OCI-M1 (cell line): ENCODE measurements around the gene VWA1.
"Not testable (repeated sequence)": the region's sequence is repeated elsewhere in the genome, so short reads cannot be mapped to it uniquely, and the experiment has no call there.

Experiments used
- DNase-seq: peaks from one replicate; lab custom pipeline; 2025; lab: John Stamatoyannopoulos, UW

Gene VWA1

DNA sequence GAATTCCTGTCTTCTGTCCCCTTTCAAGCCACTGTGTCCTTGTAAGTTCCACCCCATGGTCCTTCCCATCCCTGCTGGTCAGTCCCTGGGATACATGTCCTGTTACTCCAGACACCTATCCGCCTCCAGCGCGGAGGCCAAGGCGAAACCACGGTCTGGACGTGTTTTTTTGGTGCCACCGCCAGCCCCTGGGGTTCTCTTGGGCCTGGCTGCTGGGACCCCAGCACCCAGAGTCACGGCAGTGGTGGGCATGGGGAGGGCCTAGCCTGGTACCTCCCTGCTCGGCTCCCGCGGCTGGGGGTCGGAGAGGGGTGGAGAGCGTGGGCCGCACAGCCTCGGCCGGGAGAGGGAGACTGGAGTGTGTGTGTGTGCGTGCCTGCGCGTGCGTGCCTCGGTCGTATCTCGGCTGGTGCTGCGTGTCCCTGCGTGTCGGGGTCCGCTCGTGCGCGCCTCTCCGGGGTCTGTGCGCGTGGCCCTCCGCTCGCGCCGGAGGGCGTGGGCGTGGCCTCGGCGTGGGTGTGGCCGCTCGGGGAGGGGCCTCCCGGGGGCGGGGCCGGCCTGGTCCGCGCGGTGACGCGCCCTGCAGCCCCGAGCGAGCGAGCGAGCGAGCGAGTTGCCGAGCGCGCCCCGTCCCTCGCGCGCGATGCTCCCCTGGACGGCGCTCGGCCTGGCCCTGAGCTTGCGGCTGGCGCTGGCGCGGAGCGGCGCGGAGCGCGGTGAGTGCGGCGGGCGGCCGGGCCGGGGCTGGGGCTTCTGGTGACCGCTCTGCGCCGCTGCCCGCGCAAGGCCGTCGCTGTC lies at the start of gene VWA1:
TSS of gene VWA1 (plus strand) at position 585 of the 798 bp plus-strand sequence. CDS start at position 644, 59 bp downstream.
- no peak for DNase-seq

GRCh38 chr1:1385931-1386330 lies 49.6 kb upstream of the VWA1 start:
- DNase-seq: no peak

- no peak for DNase-seq
Measured at GRCh38 chr1:1387098-1388077, 48.1 kb upstream of the VWA1 start.

GRCh38 chr1:1388078-1388472 lies 47.4 kb upstream of the VWA1 start:
- DNase-seq: no peak

GRCh38 chr1:1390675-1391074 lies 44.8 kb upstream of the VWA1 start:
- DNase-seq: no peak

DNA sequence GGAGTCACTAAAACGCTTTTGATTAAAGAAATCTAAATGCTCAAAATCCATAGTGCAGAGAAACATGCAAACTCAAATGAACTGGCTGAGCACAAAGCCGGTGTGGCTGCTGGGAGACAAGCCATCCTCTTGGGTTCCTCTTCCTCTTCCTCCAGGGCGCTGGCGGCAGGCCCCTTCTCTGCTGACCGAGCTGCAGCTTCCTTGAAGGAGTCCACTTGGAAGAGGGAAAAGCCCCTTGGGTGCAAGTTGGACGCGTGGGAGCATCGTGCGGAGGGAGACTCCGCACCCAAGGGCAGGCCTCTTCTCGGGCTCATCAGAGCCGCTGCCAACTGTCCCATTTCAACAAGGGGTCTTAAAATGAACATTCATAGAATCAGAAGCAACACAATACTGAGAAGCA lies 44.3 kb upstream of the VWA1 start:
- DNase-seq: no peak

DNA sequence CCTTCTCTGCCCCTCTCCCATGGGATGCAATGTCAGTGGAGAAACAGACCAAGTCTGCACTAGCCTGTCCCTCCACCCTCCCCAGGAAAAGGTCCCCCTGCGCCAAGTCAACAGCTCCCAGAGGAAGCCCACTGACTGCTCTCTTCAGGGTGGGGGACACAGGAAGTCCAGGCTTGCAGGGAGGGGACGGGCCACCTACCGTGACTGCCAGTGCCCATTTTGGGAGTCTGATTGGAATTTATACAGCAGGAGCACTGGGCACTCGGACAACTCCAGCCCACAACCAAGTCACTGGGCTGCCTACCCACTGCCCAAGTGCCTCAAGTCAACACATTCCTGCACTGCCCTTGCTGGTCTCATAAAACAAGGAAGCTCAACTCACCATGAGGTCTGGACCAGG lies 42.5 kb upstream of the VWA1 start:
- no peak for DNase-seq

DNA sequence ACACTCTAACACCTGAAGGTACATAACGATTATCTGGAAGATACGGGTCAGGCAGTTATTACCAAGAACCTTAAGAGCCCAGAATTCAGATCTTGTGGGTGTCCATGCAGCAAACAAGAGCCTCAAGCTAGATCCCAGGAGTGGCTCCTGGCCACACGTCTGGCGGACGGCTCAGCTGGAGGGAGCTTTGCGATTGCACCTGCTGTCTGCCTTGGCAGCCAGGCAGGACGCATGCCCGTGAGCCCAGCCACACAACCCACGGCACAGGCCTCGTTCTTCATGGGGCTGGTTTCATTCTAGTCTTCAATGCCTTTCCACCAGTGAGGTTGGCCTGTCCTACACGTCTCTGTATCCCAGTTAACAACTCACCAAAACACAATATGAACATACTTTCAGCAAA lies 42.1 kb upstream of the VWA1 start:
- no peak for DNase-seq

- DNase-seq: no peak
Measured at GRCh38 chr1:1394116-1394515, 41.4 kb upstream of the VWA1 start.

- no peak for DNase-seq
Measured at GRCh38 chr1:1395166-1395565, 40.3 kb upstream of the VWA1 start.

DNA sequence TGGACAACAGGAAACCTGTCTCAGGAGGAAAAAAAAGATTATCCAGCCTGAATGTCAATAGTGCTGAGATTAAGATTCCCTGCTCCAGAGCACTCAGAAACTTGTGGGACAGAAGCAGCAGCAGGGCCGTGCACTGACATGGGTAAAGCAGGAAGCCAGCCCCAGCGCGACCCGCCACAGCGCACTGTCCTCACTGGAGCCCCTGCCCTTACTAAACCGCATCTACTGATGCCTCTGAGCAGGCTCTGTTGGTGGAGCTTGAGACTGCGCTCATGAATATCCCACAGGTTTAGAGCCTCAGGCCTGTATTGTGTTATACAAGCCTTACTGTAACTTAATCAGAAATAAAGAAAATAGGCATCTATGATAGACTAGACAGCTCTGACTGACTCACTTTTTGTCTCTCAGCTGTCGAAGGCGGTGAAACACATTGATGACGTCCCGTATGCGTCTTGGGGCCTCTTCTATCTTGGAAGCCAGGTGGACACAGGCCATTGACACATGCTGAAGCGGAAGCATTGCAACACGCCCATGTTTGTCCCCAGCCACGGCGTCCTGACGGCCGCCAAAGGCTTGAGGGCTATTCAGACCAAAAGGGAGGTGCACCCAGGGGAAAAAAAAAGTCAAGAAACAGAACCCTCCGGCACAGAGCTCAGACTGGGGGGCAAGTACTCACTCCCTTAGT lies 37.5 kb upstream of the VWA1 start:
- peak; percentile 49 for DNase-seq

- no peak for DNase-seq
Measured at GRCh38 chr1:1398677-1399186, 36.8 kb upstream of the VWA1 start.

DNA sequence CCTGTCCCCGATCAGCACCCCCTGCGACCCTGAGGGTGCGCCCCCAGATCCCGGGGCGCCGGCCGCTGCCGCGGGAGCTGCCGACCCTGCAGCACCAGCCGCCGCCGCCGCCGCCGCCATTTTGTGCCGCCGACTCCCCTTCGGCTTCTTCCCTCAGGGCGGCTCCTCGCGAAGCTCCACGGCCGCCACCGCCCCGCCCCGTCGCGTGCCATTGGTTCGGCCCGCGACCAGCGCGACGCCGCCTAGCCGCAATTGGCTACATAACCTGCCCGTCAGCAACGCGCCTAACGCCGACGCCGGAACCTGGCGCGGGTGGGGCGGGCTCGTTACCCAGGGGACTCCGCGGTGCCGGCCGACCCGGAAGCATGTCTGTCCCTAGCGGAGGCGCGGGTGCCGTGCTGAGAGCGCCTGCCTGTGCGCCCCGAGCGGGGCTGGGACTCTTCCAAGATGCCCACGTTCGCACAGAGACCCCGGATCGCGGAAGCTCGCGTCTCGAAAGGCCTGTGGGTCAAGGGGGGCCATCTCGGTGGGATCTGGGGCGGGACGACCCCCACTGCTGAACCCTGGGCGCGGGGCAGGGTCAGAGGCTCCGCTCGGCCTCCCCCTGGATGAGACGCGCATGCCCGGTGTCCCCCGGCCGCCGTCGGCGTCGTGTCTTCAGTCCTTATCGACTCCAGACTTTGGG lies 36.2 kb upstream of the VWA1 start, which contains the start of gene CCNL2:
TSS of gene CCNL2 (minus strand) at position 149 of the 685 bp plus-strand sequence. CDS start at position 120, 29 bp downstream.
- peak; percentile 99 for DNase-seq

GRCh38 chr1:1399872-1400575 lies 35.5 kb upstream of the VWA1 start:
- peak; percentile 59 for DNase-seq

GRCh38 chr1:1400576-1401456 lies 34.7 kb upstream of the VWA1 start:
- no peak for DNase-seq

DNA sequence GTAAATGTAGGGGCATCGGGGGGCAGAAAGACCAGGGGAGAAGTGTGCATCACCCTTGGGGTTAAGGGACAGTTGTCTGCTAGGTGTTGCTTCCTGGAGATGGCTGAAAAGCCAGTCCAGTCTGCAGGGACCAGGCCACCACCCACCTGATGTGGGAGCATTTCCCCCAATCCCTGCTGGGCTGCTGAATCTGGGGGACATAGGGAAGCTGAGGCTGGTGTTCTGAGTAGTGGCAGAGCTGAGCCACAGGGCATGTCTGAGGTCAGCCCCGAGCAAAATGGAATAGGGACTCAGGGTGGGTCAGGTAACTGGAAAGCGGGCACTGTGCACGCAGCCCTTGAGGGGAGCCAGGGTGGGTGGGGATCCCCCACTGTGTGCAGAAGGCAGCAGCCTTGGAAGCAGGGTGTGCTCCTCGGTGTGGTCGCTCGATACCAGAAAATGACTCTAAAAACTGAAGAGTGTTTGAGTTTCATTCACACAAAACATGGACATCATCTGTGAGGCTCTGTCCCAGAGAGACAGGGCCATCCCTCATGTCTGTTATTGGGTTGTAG lies 34.0 kb upstream of the VWA1 start:
- no peak for DNase-seq

- peak; percentile 67 for DNase-seq
Measured at GRCh38 chr1:1402072-1402900, 33.2 kb upstream of the VWA1 start.

GRCh38 chr1:1402901-1403392 lies 32.5 kb upstream of the VWA1 start:
- not testable (repeated sequence) for DNase-seq
